Activated CD8-positive, alpha-beta memory T cell treated with anti-CD3 and anti-CD28 coated beads, Interleukin-2, amount 50 U/mL, for 24 hours (primary cell): ENCODE measurements around the gene SARDH.
"Not testable (repeated sequence)": the region's sequence is repeated elsewhere in the genome, so short reads cannot be mapped to it uniquely, and the experiment has no call there.

Experiments
- DNase-seq: peaks from one replicate; pipeline ENCODE4 v3.0.0-alpha.2; 2020; ENCODE audit errors: extremely low read depth

The SARDH gene

GRCh38 chr9:133685653-133686609, 52.2 kb downstream of the SARDH start:
- DNase-seq = no peak

DNA sequence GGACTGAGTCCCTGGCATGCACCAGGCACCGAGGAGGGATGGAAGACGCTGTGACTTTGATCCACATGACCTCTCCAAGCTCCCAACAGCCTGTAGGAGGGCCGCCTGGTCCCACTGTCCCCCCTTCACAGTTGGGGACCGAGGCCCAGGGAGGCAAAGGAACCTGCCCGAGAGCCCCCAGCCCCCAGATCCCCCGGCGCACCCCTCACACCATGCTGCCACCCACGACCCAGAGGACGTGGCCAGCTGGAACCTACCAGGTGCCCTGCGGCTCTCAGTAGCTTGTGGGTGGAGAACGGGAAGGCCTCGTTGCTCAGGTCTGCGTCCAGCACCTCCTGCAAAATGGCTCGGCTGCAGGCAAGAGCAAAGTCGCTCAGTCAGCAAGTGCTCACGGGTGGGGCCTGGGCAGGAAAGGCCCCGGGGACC, 53.2 kb downstream of the SARDH start:
- DNase-seq = no peak

DNA sequence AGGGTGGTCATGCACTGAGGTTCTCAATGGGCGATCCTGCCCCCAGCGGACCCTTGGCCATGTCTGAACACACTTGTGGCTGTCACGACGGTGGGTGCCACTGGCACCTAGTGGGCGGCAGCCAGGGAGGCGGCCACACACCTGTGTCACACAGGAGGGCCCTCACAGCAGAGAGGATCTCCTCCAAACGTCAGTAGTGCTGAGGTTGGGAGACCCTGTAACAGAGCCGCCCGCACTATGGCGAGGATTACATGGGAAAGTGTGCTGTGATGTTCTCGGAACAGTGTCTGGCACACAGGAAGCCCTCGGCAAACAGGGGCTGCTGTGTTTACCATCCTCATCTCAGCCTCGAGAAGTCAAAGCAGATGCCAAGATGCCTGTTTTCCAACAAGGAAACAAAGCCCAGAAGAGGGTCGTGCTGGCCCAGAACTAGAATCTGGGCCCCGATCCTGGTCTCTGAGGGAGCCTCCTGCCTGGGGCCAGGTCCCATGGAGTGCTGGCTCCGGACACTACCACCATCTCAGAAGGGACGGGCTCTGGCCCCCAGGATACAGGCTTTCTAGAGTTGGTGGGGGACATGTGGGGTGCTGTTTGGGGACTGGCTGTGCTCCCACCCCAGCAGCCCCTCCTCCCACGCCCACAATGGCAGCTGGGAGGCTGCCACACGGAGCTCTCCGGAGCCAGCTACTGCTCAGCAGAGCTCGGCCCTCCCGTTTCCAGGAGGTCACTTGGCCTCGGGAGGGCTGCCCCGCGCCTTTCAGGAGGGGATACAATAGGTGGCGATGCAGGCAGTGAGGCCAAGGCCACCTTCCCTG, 53.8 kb downstream of the SARDH start:
- DNase-seq = no peak

DNA sequence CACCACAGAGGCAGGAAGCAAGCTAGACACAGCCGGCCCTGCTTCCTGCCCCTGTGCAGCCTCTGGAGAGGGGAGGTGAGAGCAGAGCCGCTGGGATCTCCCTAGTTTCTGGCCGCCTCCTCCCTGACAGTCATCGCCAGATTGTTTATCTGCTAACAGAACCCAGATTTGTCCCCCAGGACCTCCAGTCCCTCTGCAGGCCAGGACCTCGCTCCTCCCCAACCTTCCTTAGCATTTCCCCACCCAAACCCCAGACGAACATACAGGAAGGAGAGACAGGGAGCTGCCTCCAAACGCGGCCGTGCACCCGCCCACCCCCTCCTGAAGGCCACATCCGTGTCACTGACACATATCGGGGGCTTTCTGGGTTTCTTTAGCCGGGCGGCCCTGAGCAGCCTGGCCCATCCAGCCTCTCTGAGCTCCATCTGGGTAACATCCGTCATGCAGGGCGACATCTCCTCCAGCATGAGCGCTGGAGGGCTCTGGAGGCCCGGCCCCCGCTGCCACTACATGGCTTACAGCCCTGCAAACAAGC, 54.5 kb downstream of the SARDH start:
- DNase-seq = no peak

- no peak for DNase-seq
These were observed 55.1 kb downstream of the SARDH start for GRCh38 chr9:133682818-133683585.

DNA sequence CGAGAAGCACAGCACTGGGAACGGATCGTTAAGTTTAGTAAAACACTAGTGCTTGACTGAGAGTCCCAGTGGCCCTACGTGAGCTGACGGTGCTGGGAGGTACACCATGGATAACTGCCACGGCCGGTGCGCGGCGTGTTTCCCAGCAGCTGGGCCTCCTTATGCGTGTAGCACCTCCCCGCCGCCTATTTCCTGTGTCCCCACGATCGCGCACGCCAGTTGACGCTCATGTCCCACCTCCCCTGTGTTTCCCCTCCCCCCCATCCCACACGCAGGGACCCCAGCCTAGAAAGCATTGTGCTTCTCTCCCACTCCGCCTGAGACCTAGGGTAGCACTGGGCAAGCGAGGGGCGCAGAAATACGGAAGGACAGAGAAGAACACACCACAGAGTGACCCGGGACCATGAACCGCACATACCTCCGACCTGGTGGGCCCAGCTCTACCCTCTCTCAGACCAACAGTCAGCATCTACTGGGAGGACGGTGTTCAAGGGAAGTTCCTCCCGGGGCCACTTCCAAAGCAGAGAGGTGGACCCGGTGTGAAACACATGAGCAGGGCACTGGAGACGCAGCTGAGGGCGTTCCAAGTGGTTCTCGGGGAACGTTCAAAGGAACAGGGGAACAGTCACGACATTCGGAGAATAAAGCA, 56.4 kb downstream of the SARDH start:
- DNase-seq = no peak

DNA sequence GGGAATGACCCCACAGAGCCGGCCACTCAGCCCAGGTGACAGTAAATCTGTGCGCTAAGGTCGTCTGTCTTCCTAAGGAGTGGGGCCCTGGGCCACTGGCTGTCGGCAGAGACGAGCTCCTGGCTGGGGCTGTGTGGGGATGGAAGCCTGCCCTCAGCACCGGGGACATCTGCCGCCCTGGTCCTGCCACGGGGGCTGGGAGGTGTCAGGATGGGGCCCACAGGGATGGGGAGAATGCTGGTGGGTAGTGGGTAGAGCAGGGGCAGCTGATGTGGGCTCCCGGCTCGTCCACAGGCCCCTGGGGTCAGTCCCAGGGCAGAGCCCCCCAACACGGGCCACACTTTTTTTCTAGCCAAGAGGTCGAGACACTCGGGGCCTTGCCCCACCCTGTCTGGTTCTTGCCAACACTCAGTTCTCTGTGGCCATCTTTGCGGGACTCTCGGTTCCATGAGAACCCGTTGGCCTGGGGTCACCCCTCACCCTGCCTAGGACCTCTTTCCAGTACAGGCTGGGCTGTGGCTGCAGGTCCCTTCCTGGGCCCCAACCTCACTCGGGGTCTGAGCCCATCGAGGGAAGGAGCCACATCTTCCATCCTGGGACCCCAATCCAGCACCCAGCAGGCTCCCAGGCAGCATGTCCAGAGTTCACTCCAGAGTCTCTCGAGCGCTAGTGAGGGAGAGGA, 57.0 kb downstream of the SARDH start:
- no peak for DNase-seq

DNA sequence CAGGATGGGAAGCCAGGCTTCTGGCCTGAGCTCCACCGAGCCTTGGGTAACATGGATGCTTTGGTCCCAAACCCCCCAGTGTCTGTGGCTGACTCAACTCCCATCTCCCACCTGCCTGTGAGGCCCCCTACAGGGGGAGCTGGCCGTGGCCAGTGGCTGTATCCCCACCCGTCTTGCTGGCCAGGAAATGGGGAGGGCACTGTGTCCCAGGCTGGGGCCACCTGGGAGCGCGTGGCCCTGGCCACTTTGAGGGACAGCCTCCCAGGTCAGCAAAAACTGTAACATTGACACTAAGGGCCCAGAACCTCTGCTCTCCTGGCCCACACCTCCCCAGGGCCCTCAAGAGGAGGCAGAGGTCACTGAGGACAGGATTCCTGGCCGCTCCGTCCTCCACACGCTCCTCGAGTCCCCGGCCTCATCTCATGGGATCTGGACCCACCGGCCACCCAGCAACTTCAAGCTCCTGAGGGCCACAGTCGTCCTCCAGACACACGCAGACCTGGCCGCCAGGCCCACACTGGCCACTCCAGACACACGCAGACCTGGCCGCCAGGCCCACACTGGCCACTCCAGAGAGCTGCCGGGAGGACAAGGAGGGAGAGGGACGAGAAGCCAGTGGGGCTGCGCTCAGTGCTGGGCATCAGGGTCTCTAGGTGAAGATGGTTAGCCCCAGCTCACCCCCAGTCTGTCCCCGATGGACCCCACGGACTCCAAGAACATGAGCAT, 57.7 kb downstream of the SARDH start:
- DNase-seq = no peak

GRCh38 chr9:133679466-133680061, 58.6 kb downstream of the SARDH start:
- no peak for DNase-seq

- no peak for DNase-seq
These were observed 59.1 kb downstream of the SARDH start for GRCh38 chr9:133679056-133679455.

- DNase-seq = no peak
These were observed 60.8 kb downstream of the SARDH start for GRCh38 chr9:133677126-133678010.

- DNase-seq = no peak
These were observed 61.7 kb downstream of the SARDH start for GRCh38 chr9:133676450-133676849.

GRCh38 chr9:133675796-133676195, 62.4 kb downstream of the SARDH start:
- not testable (repeated sequence) for DNase-seq

DNA sequence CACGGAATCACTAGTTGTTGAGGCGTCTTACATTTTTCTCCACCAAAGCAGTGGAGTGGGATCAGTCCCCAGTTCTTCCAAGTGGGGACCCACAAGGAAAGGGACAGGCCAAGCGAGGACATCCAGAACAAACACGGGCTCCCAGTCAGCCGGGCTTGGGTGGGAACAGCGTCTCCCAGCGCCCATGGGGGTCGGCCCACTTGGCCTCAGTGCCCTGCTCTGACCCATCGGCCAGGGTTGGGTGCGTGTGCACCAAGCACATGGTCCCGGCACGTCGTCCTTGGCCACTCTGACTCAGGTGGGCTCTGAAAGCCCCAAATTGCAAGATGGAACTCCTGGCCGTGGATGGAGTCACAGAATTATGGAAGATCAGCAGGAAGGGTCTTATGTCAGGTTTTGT, 64.1 kb downstream of the SARDH start:
- DNase-seq = no peak

GRCh38 chr9:133673258-133673655, 64.9 kb downstream of the SARDH start:
- no peak for DNase-seq

DNA sequence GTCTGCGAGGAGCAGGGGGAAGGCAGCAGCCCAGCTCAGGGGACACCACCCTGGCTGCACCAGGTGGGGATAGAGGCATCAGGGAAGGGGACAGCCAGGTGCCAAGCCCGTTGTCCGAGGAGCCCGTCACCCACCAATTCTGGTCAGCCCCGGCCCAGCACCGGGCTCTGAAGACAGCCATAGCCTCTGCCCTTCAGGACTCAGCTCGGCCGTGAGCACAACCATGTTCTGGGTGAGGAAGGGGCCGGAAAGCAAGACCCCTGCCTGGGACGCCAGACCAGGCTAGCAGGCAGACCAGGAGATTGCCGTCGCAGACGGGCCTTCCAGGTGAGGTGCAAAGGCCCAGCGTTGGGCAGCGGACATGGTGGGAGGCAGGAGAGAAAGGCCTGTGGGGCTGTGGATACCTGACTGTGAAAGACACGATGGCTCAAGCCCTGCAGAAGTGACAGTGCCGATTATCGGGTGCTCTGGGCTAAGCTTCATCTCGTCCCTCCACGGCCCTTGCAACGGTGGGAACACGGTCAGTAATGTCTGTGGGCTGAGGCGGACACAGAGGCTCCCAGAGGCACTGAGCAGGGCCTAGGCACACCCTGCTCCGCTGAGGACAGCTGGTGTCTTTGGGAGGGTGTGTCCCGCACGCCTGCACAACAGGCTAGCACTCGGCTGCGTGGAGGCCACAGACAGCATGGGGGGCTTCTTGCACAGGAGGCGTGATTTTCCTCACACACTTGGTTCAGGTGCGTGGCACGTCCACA, 65.5 kb downstream of the SARDH start:
- no peak for DNase-seq

DNA sequence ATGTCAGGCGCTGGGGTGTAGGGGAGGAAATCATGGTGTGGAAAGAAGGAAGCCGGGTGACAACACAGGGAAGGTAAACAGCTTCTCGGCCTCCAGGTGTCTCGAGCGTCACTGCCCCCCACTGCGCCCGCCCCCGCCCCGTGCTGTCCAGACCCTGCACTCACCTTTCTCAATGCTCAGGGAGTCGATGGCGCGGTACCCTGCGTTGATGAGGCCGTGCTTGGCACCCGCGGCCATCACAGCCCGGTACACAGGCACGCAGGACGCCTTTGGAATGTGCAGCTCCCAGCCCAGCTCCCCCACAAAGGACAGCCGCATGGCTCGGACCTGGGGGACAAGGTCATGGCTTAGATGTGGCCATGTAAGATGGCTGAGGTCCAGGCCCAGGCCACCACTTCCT, 66.8 kb downstream of the SARDH start:
- DNase-seq = no peak

DNA sequence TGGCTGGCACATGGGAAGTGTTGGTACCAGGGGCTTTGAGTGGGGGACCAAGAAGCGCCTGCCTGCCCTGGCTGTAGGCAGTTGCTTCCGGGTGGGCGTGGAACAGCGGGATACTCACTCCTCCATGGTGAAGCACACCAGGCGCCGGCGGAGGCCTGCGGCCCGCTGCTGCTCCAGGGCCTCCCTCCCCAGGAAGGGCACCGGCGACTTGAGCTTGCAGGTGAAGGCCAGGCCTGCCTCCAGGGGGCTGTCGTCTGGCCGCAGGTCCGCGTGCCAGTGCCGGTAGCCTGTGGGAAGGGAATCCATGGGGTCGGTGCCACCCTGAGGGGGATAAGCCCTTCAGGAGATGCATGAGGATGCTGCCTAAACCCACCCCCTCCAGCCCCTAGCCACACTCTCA, 67.7 kb downstream of the SARDH start:
- DNase-seq = no peak
